Left ventricle myocardium superior (tissue), 1 donor: ENCODE data around the gene RAB42. TPM values are rescaled to one million over a fixed set of nuclear protein-coding genes. Genes with fewer than 3 reads are reported as not detected.
A peak's percentile ranks its signal among the peaks of the same experiment; 100 is the strongest.

Source experiments
- ATAC-seq: fragments of 200-7000 bp; cut with Tn5 transposase; one replicate; pipeline ENCODE4 v1.9.1; 2020; ENCODE audit warnings: mild to moderate bottlenecking, moderate library complexity
- DNase-seq: peaks from one replicate; pipeline ENCODE4 v3.0.0-alpha.2; 2020
- intact Hi-C: fragments of 100-400 bp; cut with micrococcal nuclease; formaldehyde crosslinking; loops from one replicate; pipeline ENCODE4 v1.11.0; 2022
- total RNA-seq: library from RNA; stranded (reverse); fragmentation: NEBNext Ultra II Directional; extraction: Animal tissue kit (Norgen Biotek cat#: 25700); gene quantifications from one replicate; pipeline ENCODE4 v1.2.1, GENCODE V29; 2021
- donor health status: DM: no; HTN: yes; CAD: no; lungs with severe emphysema.

The RAB42 gene
- total RNA-seq, 1 donor from 2014 or later = 1.5 TPM

GRCh38 chr1:28642056-28642846 lies 50.2 kb downstream of the RAB42 start:
- DNase-seq (no peak), ATAC-seq (peak; percentile 29)
- intact Hi-C loops = loop anchor here (10.0 kb wide), 1 partner anchor 93 kb away; the partner anchor contains the start of gene YTHDF2

- peak; percentile 95 for DNase-seq
- intact Hi-C loops = loop anchor here (10.0 kb wide), 1 partner anchor 92 kb away; the partner anchor contains the start of gene YTHDF2
- peak; percentile 95 for ATAC-seq
Observed at GRCh38 chr1:28642847-28643635, 51.0 kb downstream of the RAB42 start, which contains the start of gene TAF12. Gene TAF12 (minus strand): TSS chr1:28643067. CDS start chr1:28622081, 20,986 bp downstream.

GRCh38 chr1:28644494-28644893 lies 52.4 kb downstream of the RAB42 start:
- no peak for ATAC-seq
- intact Hi-C loops = loop anchor here (10.0 kb wide), 1 partner anchor 90 kb away; the partner anchor contains the start of gene YTHDF2
- no peak for DNase-seq

Other genes starting within 250 kb of the RAB42 start
- gene PHACTR4, start 222.5 kb upstream of the RAB42 start, total RNA-seq = 17.9 TPM
- gene RCC1, start 86.2 kb upstream of the RAB42 start, total RNA-seq = 8.0 TPM
- 14.5 TPM for gene TRNAU1AP, start 39.2 kb upstream of the RAB42 start, total RNA-seq
- 31.4 TPM for gene TAF12, start 50.8 kb downstream of the RAB42 start, total RNA-seq
- not detected for gene RNU11, start 56.3 kb downstream of the RAB42 start, total RNA-seq
- 6.7 TPM for gene GMEB1, start 76.5 kb downstream of the RAB42 start, total RNA-seq
- gene YTHDF2, start 144.7 kb downstream of the RAB42 start, total RNA-seq = 36.0 TPM
- not detected for gene OPRD1, start 219.9 kb downstream of the RAB42 start, total RNA-seq